Epithelial cell of esophagus (primary cell): Measurements from ENCODE around the gene ATAD1.
"Not testable (repeated sequence)": the region's sequence is repeated elsewhere in the genome, so short reads cannot be mapped to it uniquely, and the experiment has no call there.

Experiments
- DNase-seq: peaks from one replicate; pipeline ENCODE4 v3.0.0; 2010; ENCODE audit warnings: low read depth
- H3K4me3 ChIP-seq: 2 replicates; pipeline ENCODE4 v1.5.1; 2011; ENCODE audit warnings: mild to moderate bottlenecking, low read length, control low read depth
- CTCF ChIP-seq: IDR thresholded peaks from 2 replicates; pipeline ENCODE4 v1.5.1; 2011; ENCODE audit warnings: low read depth, mild to moderate bottlenecking, low read length, control low read depth, inconsistent platforms; ENCODE audit not compliant: insufficient read depth; ENCODE audit errors: missing control alignments

Gene ATAD1

GRCh38 chr10:87863053-87863943 is 45.3 kb upstream of the ATAD1 start, which contains the start of the genes KLLN and PTEN:
Gene KLLN (minus strand): TSS chr10:87863533. CDS start chr10:87862487, 1,046 bp downstream.
Gene PTEN (plus strand): TSS chr10:87863625. CDS start chr10:87864470, 845 bp downstream.
- peak within 1 kb of the TSS; percentile 88 for H3K4me3 ChIP-seq
- DNase-seq = peak; percentile 92
- TF ChIP-seq CTCF = no peak

DNA sequence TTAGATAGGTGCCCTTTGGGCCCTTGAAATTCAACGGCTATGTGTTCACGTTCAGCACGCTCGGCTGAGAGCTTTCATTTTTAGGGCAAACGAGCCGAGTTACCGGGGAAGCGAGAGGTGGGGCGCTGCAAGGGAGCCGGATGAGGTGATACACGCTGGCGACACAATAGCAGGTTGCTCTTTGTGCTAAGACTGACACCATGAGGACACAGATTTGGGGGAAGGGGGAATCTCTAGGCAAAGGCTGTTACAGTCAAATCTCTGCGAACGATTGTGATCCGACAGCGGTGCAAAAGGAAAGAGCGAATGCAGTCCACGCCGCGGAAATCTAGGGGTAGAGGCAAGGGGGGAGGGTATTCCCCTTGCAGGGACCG is 44.6 kb upstream of the ATAD1 start:
- TF ChIP-seq CTCF = no peak
- DNase-seq = peak; percentile 67
- peak overlapping the region; percentile 88 for H3K4me3 ChIP-seq

DNA sequence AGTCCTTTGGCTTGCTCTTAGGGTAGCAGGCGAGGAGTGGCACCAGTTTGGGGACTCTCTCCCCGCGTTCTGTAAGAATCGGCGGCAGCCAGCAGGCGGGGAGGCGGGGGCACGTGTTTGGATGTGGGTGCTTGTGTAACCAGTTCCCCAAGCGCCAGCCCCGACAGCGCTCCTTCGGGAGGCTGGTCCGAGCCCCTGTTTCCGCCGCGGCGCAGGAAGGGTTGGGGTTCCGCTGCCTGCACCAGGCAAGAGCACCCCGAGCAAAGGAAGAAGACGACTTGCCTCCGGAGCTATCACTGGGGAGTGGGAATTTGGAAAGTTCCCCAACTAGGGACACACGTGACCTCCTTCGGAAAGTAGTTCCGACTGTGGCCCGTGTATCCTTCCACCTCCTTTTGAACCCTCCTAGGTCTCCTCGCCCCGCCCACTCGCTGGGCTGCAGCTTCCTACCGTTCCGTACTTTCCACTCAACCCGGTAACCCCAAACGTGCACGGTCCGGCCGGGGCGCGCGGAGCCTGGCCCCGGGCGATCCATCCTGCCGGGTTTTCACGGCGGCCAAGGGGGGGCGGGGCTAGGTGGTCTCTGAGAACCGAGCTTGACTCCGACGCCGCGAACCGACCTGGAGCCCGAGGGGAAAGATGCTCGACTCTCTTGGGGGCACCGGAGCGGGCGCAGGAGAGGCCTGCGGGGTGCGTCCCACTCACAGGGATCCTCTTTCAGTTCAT is 44.1 kb upstream of the ATAD1 start:
- TF ChIP-seq CTCF = no peak
- peak overlapping the region; percentile 88 for H3K4me3 ChIP-seq
- peak; percentile 96 for DNase-seq

- TF ChIP-seq CTCF = no peak
- DNase-seq = peak; percentile 94
- peak overlapping the region; percentile 88 for H3K4me3 ChIP-seq
These were observed 43.5 kb upstream of the ATAD1 start for GRCh38 chr10:87861566-87861952.

GRCh38 chr10:87860816-87861403 is 42.9 kb upstream of the ATAD1 start:
- TF ChIP-seq CTCF = no peak
- no peak overlapping the region for H3K4me3 ChIP-seq
- DNase-seq = no peak

DNA sequence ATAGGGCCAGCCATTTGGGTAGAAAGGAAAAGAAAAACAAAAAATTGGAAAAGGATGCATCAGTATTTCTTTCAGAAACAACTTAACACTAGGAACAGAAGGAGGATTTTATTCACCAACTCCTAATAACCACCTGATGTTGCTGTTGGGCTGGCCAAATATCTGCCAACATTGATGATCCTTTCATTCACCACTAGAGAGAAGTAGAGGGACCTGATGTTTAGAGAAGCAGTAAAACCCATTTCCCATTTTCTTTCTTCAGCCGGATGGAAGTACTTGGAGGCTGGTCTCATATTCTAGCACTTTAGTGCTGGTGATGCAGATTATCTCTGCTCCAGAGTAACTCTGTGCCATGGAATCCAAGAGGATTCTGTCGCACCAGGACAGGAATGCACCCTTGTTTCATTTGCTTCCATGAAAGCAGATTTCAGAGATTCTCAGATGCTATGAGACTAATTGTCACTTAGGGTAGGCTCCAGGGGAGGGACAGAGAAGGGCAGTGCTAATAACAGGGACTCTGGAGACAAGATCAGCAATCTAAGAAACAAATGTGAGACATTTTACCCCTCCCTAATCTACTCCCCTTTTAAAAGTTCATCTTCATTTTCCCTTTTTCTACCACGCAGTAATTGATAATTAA is 42.2 kb upstream of the ATAD1 start:
- H3K4me3 ChIP-seq = no peak overlapping the region
- peak; percentile 75 for DNase-seq
- peak; percentile 71 for TF ChIP-seq CTCF

GRCh38 chr10:87855665-87856064 is 37.6 kb upstream of the ATAD1 start:
- H3K4me3 ChIP-seq, DNase-seq: not testable (repeated sequence)

- DNase-seq, H3K4me3 ChIP-seq: not testable (repeated sequence)
These were observed 37.2 kb upstream of the ATAD1 start for GRCh38 chr10:87855247-87855646.
